Measurements from ENCODE around the gene TDRD3.
"Not testable (repeated sequence)": the region's sequence is repeated elsewhere in the genome, so short reads cannot be mapped to it uniquely, and the experiment has no call there.

Gene TDRD3

DNA sequence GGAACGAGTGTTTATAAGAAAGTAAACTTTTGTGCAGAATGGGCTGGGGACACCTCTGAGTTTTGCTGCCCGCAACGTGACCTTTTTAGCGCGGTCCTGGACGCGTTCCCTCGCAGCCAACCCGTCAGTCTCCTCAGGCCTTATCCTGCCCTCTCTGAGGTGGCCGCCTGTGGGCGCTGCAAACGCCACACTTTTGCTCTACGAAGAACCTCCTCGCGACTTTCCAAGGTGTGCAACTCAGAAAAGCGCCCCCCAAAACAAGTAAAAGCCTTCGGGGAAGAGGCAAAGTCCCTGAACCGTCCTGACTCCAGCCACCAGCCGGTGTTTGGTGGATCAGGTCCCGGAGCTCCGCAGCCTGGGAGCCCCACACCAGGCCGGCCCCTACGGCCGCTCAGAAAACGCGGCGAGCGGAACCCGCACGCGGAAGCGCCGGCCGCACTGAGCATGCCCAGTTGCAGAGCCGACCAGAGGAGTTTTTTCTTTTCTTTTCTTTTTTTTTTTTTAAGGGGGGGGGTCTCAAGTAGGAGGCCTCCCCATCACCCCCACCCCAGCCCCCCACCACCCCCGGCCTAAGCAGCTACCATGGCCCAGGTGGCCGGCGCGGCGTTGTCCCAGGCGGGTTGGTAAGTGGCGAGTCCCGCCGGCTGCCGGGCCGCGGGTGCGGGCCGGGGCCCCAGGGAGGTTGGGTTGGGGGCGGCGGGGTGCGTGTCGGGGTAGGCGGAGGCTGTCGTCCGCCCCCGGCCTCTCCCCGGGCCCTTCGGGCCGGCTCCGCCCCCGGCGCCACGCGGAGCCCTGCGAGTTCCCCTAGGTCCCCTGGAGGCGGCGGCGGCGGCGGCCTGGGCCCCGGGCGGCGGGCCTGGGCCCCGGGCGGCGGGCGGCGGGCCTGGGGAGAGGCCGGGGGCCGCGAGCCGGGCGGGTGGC, at the start of gene TDRD3:
Gene TDRD3 (plus strand): TSS at position 438 of the 921 bp plus-strand sequence. CDS start 145 bp downstream, at position 583.
- DNase-seq = peak; percentile 83

DNA sequence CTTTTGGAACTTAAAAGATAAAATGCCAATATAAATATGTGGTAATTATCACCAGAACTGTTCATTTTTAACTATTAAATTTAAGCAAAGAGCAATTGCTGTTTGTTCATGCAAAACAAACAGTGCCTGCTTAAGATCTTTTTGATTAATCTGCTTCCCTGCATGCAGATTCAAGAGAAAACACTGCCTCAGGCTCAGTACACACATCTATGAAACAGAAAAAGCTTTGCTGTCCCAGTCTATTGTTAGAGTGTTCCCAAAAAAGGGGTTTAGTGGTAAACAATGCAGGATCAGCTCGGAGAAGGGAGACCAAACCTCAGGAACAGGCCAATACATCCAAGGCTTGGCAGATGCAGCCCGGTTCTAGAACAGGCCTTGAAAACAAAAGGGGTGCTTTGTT, 49.3 kb upstream of the TDRD3 start:
- no peak for DNase-seq

DNA sequence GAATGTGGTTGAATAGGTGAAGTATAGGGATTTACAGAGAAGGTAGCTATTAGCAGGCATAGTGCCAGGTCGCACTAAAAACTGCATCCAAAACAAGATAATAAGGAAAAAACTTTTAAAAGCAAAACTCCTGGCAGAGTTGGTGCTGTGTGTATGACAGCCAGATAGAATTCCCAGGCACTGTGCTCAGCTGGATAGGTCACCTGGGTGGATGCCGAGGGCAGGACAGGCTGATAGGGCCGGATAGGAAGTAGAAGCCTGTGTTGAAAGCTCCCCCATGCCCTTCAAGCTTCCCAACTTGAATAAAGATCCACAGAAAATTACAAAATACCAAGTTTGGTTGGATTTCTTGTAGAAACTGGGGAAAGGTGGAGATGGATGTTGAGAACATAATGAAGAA, 48.9 kb upstream of the TDRD3 start:
- DNase-seq = no peak

DNA sequence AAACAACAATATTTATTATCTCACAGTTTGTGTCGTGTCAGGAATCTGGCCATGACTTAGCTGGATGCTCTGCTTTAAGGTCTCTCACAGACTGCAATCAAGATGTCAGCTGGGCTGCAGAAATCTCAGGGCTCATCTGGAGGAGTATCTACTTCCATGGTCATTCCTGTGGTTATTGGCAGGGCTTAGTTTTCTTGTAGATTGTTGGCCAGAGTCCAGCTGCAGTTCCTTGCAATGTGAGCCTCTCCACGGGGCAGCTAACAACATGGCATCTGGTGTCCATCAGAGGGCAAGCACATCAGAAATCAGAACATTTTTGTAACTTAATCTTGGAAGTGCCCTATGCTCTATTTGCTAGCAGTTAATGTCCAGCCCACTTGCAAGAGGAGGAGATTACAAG, 45.7 kb upstream of the TDRD3 start:
- DNase-seq = no peak

DNA sequence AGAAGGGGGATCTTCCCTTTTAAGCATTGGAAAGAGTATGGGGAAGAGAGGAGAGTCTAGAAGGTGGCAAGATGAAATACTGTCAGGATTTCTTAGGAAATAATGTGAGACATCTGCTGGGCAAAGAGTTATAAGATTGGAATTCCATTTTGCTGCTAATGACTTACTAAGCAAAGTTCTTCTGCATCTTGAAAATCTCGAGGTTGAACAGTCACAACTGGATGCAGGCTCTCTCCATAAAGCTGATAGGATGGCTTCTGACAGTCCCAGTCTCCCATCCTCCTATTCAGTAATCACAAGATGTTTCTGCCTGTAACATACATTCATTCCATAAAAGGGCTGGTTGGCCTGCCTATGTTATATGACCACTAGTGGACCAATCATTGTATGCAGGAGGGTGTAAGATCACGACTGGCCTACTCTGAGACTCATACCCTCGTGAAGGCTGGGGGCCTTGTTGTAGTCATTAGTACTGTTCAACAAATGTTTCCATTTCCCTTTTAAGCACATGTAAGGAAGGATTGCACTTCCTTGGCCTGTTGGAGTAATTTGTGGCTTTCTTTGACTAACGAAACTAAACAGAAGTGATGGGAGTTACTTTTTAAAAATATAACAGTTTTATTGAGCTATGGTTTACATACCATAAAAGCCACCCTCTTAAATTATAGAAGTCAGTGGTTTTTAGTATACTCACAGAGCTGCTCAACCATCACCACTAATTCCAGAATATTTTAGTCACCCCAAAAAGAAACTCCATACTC, 45.0 kb upstream of the TDRD3 start:
- DNase-seq = no peak

DNA sequence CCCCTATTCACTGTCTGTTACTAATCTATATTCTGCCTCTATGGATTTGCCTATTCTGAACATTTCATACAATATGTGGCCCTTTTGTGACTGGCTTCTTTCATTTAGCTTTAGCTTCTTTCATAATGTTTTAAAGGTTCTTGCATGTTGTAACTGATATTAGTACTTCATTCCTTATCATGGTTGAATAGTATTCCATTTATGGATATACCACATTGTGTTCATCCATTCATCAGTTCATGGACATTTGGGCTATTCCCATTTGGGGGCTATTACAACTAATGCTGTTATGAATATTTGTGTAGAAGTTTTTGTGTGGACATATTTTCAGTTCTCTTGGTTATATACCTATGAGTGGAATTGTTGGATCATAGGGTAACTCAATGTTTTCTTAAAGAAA, 44.4 kb upstream of the TDRD3 start:
- no peak for DNase-seq

DNA sequence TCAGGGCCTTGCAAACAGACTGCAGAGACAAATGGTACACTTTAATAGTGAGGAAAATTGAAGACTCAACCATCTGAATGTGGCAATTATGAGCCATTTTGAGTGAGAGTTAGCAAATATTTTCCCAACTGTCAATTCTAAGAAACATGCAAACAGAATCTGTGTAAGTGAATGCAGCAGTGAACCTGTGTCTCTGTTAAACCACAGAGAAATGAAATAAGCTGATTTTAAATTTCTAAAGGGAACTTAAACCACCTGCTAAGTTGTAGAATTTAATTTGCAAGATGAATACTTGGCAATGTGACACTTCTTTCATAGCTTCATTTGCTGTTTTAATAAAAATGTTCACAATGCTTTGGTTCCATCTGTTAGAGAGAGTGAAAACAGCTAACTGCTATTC, 42.0 kb upstream of the TDRD3 start:
- DNase-seq = no peak

DNA sequence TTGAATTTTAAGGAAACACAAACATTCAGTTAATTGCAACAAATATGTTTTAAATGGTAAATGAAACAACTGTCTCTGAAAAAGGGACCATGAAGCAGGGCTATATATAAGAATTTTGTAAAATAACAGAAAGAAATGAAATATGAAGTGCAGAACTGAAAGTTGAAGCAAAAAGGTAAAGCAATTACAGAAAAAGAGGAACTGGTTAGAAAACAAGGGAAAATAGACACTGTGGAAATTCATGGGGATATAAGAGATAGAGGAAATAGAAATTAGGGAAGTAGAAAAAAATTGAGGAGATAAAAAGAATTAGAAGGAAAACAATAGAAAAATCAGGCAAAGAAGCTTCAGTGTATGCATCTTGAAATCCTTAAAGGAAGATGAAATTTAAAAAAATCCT, 40.0 kb upstream of the TDRD3 start:
- DNase-seq = no peak

DNA sequence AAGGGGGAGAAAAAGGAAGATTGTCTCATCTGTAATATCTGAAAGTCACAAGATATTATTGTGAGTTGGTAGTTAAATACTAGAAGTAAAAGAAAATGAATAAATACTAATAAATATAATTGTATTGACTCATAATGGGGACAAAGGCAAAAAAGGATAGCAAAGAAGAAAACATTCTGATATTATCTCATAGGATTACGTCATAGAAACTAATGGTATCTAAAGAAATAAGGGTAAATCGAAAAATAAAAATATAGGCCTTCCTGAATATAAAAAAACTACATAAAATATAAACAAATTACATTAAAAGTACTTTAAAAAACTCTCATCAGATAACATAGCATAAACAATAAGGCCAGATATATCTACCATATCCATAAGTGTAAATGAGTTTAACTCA, 38.6 kb upstream of the TDRD3 start:
- no peak for DNase-seq

DNA sequence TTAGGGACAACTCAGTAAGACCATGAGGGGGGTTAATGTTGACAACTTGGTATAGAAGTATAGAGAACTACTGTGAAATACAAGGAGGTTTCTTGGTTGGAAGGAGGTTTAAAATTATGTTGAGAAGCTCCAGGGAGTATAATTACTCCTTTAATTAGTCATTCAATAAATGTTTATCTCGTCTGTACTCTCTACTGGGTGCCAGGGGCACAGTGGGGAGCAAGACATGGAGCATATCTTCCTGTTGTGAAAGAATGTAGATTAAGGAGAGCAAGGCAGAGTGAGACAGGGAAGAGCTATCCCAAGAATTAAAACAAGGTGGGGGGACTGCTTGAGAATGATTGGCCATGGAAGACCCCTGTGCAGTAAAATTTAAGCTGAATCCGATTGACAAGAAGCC, 33.7 kb upstream of the TDRD3 start:
- DNase-seq = no peak

DNA sequence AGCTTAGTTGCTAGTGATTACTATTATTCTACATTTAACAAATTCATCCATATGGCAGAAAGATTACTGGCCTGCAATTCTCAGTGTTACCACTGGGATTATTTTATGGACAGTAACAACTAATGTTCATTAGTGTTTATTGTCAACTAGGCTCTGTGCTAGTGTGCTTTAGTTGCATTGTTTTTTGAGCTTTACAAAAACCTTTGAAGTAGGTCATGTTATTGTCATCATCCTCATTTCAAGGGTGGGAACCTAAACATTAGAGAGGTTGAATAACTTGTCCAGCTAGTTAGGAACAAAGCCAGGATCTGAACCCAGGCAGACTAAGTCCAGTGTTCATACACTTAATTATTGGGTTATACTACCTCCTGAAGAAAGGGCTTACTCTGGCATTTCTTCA, 27.8 kb upstream of the TDRD3 start:
- no peak for DNase-seq

DNA sequence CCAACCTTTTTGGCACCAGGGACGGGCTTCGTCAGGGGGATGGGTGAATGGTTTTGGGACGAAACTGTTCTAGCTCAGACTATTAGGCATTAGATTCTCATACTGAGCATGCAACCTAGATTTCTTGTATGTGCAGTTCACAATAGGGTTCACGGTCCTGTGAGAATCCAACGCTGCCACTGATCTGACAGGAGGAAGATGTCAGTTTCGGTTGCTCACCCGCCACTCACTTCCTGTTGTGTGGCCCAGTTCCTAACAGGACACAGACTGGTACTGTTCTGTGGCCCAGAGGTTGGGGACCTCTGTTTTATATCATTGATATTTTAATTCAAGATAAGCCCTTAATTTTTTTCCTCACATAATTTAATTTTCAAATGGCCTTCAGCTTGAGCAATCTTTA, 26.7 kb upstream of the TDRD3 start:
- DNase-seq = no peak

DNA sequence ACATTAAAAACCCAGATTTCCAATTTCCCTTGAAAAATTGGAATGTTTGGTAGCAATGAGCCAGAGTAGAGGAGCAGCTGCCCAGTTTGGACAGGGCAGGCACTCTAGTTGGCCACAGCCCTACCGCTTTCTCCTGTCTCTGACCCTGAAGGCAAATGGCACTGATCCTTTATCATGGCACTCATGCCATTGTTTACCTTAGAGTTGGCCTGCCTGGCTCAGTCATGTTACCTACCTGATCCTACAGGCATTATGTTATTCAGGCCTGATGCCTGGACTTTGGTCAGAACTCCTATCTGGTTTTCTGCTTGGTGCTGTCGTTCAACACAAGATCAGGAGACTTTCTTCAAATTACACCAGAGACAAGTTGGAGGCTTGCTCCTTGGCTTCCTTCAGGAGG, 24.9 kb upstream of the TDRD3 start:
- DNase-seq = no peak

DNA sequence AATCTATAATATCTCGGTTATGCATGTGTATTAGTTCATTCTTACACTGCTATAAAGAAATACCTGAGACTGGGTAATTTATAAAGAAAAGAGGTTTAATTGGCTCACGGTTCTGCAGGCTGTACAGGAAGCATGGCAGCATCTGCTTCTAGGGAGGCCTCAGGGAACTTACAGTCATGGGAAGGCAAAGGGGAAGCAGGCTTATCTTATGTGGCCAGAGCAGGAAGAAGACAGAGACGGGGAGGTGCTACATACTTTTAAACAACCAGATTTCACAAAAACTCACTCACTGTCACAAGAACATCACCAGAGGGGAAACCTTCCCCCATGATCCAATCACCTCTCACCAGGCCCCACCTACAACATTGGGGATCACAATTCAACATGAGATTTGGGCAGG, 17.7 kb upstream of the TDRD3 start:
- DNase-seq = not testable (repeated sequence)

DNA sequence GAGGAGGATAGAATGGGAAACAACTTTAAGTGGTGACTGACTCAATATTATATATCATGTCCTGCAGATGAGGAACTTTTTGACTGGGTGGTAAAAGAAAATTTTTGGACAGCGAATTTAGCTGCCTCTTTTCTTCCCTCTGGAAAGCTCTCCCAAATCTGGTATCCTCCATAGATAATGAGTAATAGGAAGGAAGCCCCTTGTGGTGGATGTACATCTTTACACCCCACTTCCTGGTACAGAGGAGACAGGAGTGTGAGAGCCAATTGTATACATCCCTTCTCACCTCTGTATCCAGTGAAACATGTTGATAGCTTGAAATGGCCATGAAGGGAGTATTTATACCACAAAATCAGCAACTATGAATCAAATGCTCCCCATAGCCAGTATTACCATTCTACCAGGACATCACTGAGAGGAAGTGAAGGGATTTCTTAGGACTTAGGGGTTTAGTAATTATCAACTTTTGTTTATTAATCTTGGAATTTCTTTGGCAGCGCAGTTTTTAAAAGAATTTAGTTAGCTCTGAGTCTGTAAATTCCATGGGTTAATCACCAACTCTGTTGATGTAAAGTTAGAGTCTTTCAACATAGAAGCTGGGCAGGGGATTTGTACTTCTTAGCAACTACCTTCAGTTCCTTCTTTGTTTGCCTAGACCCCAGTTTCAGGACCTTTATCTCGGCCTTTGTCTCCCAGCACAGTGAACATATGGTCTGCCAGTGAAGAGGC, 17.0 kb upstream of the TDRD3 start:
- no peak for DNase-seq

DNA sequence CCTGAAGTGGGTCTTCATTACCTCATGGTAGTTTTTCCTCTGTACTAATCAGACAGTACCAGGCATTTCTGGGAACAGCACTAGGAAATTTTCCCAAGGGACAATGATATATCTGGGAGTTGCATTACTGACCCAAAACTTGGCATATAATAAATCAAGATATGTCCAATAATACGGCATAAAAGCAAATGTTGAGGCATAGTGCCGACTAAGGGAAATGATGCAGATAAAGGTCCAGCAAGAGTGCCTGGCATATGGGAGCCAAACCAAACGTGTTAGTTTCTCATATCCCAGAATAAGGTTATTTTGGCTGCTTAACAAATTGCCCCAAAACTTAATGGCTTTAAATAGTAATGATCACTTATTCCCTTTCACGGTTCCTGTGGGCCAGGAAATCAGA, 12.1 kb upstream of the TDRD3 start:
- DNase-seq = no peak

DNA sequence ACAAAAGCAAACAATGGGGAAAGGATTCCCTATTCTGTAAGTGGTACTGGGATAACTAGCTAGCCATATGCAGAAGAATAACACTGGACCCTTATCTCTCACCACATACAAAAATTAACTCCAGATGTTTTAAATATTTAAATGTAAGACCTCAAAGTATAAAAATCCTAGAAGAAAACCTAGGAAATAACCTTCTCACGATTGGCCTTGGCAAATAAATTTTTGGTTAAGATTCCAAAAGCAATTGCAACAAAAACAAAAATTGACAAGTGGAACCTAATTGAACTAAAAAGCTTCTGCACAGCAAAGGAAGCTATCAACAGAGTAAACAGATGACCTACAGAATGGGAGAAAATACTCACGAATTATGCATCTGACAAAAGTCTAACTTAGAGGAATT, 10.8 kb upstream of the TDRD3 start:
- DNase-seq = no peak

DNA sequence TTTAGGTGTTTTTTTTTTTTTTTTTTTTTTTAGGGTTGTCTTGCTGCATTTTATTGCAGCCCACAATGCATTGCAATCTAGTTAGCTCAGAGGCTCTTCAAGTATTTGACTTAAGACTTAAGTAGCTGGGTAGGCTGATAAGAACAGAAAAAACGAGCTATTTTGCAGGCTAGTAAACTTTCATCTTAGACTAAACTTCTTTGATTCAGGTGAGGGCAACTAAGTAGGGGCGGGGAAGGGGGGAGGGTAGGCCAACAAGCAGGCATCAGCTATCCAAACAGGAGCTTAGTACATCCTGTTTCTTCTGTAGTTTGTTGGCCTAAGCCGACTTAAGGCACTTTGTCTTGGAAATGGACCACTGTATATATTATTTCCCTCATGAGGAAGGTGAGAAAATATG, 4.9 kb upstream of the TDRD3 start:
- DNase-seq = no peak

DNA sequence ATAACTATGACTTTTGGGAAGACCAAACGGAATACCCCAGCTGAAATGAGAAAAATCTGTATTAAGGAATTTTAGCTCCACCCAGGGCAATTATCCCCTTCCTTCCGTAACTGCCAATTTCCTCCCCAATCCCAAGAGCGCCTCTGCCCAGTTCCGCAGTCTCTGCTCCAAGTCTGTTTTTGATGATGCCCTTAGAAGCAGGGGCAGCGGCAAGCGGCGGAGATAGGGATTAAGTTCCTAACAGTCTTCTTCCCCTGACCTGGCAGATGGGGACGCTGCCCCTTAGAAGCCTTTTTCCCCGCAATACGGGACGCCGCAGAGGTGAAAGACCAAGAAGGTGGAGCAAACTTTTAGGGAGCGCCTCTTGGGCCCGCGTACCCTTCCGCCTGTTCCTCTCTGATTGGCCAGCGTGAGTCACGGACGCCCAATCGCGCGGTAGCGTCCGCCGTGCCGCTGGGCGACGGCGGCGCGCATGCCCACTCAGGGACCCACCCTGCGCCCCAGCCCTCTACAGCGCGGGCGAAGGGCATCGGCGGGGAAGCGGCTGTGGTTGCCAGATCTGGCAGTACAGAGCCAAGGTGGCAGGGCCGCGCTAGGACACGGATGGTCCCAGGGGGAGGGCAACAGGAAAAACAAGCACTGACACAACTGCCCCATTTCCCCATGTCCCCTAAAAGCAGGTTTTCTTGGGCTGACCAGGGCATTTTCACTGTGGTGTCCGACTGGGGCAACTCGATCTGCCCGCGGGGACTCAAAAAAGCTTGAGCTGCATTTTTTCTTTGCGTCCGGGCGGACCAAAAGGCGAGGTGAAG, 843 bp upstream of the TDRD3 start:
- DNase-seq = peak; percentile 84

DNA sequence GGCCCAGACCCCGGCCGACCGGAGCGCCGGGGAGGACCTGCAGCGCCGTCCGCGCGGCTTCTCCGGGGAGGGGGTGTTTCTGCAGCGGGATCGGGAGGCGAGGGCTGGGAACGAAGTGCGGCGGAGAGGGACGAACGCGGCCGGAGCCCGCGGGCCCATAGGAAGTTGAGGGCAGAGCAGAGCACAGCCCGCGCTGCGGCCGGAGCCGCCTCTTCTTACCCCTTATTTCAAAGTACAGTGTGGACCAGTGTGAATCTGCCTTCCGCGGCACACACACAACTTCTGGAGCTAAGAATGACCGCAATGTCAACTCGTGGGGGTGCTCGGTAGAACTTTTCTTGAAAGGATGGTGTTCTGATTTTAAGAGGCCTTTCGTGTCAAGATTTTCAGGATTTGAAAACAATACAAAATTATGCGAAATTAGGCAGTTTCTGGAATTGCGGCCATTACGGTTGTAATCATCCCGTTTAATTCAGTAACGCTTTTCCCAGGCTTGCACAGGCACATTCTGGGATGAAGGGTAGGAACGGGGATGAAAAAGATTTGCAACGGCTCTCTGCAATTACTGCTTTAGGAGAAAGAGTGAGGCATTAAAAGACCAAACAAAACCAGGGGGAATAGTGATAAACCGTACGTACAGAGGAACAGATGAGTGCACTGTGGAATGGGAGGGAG, 821 bp downstream of the TDRD3 start:
- no peak for DNase-seq

DNA sequence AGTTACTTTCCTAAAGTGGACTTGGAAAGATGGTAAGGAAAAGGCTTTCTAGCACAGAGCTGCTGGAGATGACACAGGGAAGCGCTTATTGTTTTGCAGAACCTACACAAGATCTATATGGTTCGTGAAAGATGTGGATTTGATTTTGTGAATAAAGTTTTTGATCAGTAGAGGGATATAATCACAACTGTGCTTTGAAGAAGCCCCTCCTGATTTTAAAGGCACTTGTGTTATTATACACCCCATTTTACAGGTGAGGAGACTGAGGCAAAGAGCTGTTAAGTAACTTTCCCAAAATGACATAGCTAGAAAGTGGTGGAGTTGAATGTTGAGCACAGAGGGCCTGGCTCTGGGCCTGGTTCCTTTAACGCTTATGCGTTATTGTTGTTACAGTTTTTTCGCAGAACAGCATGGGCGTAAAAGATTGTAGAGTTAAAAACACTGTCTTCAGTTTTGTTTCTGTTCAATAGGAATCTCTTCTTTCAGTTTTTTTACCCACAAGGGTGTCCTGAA, 1.4 kb downstream of the TDRD3 start:
- DNase-seq = no peak

Data from activated T-cell treated with anti-CD3 and anti-CD28 coated beads, Interleukin-2, amount 50 U/mL, for 1 hour (primary cell).